Middle frontal gyrus (tissue), 1 donor: ENCODE measurements around the gene ALDH5A1.

ENCODE experiments used
- DNase-seq: peaks from one replicate; pipeline ENCODE4 v3.0.0-alpha.2; 2015; ENCODE audit warnings: low spot score; ENCODE audit errors: extremely low spot score

Gene ALDH5A1

DNA sequence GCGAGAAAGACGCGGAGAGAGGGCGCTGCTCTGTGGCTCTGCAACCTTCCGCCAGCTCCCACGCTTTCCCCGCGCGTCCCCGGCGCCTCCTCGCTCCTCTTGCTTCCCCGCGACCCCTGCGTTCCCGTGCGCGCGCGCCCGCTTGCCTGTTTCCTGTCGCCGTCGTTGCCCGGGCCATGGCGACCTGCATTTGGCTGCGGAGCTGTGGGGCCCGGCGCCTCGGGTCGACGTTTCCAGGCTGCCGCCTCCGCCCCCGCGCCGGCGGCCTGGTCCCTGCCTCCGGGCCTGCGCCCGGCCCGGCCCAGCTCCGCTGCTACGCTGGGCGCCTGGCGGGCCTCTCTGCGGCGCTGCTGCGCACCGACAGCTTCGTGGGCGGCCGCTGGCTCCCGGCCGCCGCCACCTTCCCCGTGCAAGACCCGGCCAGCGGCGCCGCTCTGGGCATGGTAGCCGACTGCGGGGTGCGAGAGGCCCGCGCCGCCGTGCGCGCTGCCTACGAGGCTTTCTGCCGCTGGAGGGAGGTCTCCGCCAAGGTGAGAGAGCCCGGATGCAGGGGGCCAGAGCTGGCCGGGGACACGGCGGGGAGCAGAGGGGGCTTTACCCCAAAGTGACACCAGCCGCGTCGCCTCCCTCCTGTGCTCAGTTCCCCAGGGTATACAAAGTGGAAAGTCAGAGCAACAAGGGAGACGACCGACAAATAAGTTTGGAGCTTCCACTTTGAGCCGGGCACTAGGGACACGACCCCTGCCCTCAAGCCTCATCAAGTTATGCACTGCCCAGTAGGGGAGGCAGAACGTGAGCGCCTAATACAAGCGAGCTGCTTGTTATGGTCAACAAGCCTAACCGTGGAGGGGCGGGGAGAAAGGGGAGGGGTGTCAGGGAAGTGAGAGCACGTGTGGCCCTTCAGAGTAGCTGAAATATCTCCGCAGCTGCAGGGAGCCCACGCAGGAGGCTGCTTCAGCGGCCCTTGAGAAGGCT, at the start of gene ALDH5A1:
Gene ALDH5A1, plus strand, starts transcription at position 149 of the 975 bp plus-strand sequence. Its CDS starts 28 bp downstream, at position 177.
- DNase-seq = no peak

DNA sequence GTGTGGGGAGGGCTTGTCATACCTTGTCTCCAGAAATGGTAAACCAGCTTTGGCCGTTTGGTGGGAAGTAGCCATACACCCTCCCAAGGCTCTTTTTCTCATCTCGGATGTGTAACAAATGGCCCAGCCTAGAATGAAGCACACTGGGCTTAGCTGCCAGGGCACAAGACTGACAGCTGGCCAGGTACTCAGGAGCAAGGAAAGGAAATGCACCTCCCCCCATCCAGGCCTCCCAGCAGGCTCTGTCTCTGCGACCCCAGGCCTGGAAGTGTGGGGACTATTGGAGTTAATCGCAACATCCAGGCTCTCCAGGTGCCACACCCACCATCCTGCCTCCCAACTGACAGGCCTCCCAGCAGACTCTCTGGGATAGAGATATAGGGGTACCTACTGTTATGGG, 49.1 kb upstream of the ALDH5A1 start:
- DNase-seq = no peak

DNA sequence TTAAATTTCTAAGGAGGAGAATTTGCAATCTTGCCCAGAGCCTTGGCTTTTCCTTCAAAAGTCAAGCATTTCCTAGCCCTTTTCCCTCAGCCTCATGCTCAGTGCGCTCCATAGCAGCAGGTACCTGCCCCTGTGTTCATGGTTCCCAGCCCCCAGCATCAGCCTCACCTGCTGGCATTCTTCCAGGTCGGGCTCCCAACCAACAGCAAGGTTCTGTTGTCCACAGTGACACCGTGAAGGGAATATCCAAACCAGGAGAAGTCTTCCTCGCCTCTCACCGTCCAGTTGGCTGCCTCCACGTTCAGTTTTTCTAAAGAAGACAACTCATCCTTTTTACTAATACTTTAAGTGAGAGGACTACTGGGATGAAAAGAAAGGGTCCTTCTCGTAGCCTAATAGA, 48.1 kb upstream of the ALDH5A1 start:
- no peak for DNase-seq

DNA sequence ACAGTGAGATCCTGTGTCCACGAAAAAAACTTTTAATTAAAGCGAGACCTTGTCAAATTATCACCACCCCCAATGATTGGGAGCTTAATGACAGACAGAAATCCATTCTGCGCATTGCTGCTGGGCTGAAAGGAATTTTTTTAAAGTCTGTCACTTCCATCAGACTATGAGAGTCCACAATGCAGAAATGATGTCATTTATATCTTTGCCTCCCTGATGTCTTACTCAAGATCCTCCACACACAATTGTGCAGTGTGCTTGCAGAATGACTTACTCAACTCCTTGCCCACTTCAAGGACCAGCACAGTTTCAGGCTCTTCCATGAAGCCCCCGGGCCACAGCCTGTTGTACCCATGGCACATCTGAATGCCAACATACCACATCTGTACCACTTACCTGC, 46.4 kb upstream of the ALDH5A1 start:
- DNase-seq = no peak

DNA sequence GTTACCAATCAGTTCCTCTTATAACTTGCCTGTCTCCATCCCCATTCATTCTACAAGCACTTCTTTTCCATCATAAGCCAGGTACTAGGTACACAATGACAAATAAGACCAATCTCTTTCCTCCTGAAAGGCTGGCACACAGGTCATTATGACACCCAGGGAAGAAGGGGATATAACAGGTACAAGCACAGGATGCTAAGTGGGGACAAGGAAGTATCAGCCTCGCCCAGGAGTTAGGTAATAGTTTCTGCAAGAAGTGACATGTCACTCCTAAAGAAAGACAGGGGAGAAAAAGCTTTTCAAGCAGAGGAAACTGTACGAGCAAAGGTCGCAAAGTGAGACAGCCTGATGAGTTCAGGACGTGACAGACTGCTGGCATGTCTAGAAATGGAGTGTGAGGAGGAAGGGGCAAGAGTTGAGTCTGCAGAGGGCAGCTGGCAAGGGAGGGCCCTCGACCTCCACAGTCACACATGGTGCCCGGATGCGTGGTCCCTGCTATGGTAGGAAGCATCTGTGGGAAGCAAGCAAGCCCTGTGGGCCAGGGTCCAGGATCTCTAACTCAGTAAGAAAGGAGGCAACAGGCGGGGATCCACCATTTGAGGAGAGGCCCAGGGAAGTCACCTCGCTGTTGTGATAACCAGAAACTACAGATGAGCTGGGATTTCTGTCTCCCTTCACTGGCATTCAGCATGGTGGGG, 45.8 kb upstream of the ALDH5A1 start:
- no peak for DNase-seq

DNA sequence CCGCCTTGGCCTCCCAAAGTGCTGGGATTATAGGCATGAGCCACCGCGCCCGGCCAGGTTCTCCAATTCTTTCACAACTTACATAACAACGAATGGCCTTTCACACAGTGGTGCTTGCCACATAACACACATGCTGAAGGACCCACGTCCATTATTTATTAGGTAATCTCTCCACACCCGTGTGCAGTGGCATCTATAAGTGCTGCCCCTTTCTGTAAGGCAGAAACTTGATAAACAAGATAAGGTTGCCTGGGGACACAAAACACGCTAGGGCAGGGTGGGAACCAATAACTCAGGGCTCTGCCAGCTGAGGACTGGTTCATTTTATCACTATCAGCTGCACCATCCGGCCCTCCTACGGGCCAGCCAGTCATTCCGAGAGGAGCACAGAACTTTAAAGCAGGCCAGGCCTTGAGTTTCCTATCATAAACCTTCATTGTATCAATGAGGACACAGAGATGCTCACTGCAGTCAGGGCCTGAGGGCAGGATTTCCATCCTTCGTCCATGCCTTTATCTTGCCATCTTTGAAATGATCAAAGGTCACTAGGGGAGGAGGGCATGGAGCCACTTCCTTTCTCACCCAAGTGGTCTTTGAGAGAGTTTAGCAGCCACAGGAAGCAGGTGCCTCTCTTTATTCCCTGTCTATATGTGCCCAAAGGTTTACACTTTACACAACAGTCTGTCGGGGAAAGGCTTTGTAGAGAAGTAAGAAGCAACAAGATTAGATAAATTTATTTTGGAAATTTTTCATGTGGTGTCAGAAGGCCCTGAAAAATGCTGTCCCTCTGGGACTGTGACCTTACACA, 43.0 kb upstream of the ALDH5A1 start:
- no peak for DNase-seq

DNA sequence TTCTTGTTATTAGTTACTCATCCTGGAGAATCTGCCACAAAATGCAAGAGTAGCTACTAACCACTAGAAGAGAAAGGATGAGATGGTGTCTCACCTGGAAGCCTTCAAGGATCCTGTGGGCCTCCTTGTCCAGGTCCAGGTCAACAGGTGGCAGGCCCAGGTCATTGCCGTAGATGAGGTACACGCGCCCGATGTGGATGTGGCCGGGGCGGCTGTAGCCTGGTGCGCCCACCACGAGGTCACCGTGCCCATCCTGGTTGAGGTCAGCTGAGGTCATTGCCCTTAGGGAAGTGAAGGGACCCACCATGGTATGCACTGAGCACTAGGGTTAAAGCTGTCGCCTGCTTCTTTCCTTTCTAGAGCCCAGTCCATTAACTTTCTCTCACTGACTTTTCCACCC, 40.8 kb upstream of the ALDH5A1 start:
- no peak for DNase-seq

DNA sequence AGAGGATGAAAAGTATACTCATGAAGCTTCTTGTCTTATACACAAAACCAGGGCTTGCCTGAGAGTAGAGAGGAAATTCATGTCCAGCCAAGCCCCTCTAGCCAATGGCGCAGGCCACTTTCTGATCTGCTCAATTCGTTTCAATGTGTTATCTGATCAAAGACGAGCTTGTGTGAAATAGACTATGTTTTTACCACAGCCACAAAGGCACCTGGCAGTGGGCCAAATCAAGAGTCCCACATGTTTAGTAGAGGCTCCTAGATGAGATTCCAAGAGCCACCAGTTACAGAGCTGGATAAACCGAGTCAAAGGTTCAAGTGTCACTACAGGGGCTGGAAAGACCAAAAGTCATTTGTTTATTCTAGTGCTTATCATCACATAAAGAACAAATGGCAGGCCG, 40.3 kb upstream of the ALDH5A1 start:
- no peak for DNase-seq

DNA sequence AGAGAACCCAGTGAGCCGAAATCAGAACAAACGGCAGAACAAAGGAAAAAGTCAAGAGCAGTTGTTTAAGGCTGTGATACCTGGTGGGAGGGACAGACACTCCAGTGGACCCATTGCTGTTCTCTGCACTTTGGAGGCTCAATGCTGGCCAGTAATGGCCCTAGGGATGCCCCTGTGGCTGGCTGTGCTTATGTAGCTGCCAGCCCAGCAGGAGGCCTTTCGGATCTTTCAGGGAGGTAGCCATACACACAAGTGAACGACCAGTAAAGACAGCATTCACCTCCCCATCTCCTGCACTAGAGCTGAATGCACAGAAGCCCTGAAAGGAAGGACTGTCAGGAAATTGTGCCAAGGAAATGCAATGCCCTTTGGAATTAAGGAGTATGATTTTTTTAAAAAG, 39.7 kb upstream of the ALDH5A1 start:
- no peak for DNase-seq

DNA sequence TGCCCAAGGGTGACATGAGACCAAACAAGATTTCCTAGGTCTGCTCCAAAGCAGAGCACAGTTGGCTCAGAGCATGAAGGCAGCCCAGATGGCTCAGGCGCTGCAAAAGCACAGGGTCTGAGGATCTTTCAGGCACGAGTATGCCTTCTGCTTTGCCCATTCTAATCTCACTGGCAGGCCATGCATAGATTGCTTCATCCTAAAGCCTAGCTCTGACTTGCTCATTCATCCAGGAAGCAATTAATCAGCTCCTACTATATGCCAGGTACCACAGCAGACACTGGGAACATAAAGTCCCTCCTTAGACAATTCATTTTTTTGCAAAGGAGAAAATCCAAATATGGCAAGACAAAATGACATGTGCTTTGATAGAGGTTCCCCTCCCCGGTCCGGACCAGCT, 36.6 kb upstream of the ALDH5A1 start:
- no peak for DNase-seq

DNA sequence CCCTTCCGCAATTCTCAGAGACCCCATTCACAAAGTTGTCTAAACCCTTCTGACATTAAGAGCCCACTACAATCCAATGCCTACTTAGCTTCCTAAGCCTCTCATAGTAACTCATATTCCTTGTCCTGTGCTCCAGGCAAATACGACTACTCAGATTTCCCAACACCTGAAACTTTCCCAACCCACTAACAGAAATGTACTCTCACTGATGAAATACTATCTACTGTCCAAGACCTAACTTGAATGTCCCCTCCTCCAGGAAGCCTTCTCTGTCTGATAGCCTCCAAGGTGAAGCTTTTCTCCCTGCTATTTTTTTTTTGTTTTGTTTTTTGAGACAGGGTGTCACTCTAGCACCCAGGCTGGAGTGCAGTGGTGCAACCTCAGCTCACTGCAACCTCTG, 35.8 kb upstream of the ALDH5A1 start:
- DNase-seq = no peak

DNA sequence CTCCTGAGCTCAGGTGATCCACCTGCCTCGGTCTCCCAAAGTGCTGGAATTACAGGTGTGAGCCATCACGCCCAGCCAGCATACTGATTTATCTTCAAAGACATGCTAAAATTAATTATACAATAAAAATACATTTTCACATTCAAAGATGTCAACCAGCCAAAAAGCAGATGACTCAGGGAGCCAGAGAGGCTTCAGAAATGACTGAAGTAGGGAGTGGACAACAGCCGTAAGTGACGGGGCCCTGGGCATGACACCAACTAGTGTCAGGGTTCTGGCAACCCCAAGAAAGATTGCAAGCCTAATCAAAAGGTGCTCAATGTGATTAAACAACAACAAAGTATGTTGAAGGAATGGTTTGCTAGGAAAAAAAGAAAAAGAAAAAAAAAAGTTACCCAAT, 33.8 kb upstream of the ALDH5A1 start:
- DNase-seq = no peak

DNA sequence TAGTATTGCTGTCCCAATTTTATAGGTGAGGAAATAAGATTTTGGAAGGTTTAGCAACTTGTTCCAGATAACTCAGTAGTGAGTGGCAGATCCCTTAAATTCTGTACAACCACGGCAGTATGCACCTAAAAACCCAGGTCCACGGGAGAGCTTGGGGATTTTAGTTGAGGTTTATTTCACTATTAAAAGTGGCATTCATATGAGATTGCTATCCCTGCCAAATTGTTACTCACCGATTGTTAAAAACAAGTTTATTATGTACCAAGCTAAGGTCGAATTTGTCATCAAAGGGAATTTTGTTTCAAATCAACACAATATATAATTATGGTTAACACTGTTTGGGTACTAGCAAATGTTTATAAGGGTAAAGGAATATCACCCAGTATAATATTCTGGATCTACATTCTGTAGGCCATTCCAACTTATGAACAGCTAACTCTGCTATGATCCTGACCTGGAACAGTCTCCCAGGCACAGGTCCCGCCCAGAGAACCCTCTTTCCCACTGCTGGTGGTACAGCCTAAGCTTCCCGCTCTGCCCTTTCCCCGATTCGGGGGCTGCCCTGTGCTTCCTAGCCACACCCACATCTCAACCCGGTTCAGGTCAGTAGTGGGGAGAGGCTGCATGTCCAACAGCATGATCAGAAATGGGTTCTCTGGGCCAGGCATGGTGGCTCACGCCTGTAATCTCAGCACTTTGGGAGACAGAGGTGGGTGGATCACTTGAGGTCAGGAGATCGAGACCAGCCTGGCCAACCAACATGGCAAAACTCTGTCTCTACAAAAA, 30.3 kb upstream of the ALDH5A1 start:
- DNase-seq = no peak

DNA sequence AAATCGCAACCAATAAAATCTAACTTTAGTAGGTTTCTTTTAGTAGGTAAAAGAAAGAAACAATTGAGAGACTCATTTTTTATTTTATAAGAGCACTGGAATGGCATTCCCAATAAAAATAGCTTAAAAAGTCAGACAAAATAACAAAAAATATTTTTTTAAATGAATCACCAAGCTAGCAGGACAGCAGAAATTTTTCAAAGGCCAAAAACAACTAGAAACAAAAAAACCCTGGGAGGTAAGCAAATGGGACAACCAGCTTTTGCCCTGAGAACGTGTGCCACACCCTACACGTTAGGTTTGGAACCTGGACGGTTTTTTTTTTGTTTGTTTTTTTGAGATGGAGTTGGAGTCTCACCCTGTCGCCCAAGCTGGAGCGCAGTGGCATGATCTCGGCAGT, 25.0 kb upstream of the ALDH5A1 start:
- no peak for DNase-seq

DNA sequence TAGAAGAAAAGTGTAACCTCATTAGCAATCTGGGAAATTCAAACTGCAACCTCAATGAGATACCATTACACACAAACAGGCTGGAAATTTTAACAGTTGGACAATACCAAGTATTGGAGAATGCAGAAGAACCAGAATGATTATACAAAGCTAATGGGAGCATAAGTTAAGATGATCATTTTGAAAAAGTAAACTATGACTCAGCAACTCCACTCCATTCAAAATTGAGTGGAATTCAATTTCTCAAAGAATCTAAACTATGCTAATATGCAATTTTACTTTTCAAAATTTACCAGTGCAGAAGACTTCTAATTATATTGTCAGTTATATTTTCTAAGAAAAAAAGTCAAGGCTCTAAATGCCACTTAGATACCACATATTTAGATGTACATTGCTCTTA, 22.6 kb upstream of the ALDH5A1 start:
- no peak for DNase-seq

DNA sequence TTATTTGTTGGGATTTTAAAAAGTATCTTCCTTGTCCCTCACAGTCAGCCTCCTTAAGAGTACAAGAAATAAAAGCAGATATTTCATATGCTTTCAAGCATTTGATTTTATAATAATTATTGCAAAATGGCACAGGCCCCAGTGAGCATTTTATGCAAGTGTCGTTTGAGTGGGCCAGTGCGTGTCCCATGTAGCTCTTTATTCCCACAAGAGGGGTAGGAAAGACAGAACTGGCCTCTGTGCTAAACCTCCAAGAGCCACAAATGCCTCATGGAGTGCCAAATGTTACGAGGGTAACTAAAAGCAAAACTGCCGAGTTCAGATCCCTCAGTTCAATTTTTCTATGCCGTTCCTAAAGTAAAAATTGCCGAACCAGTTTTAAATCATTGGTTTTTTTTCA, 18.1 kb upstream of the ALDH5A1 start:
- DNase-seq = no peak

DNA sequence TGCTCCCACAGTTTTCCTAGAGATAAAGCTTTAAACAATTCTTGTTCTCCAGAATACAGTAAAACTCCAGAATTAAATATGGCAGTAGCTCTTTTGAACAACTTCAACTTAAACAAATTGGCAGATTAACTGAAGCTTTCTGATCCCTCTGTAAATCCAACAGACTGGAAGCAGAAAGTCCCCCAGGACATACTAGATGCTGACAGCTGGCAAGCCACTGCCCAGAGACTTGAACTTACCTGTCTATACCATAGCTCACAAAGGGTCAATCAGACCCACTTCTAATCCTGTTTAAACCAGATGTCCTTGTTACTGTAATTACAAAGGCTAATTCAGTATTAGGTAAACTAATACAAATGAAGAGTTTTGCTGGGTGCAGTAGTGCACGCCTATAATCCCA, 17.7 kb upstream of the ALDH5A1 start:
- DNase-seq = no peak

DNA sequence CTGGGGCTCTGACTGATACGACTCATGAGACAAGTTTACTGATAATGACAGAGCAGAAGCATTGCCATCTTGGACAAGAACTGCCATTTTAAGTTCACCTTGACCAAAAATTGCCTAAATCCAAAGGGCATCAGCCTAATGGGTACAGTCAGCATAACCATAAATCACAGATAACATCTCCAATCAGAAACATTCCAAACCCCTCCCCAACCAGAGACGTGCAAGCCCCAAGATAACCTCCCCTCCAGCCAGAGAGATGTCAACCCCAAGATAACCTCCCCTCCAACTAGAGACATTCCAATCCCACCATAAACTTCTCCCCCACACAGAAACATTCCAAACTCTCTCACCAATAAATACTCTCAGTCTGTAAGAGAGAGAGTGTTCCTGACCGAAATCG, 15.9 kb upstream of the ALDH5A1 start:
- no peak for DNase-seq

DNA sequence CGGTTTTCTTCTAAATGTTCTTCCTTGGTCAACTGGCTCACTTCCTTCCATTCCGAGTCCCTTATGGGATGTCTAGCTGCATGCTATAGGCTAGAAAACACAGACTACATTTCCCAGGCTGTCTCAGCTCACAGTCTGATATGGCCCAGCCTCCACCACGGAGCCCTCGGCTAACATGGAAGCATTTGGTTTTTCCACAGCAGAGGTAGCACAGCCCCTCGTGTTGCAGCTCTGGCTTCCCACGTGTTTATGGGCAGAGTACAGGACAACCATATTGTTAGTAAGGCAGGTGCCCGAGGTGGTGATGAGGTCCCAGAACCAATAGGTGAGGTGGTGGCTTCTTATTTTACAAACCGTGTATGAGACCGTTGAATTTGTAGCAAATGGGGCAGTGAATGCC, 14.1 kb upstream of the ALDH5A1 start:
- no peak for DNase-seq

DNA sequence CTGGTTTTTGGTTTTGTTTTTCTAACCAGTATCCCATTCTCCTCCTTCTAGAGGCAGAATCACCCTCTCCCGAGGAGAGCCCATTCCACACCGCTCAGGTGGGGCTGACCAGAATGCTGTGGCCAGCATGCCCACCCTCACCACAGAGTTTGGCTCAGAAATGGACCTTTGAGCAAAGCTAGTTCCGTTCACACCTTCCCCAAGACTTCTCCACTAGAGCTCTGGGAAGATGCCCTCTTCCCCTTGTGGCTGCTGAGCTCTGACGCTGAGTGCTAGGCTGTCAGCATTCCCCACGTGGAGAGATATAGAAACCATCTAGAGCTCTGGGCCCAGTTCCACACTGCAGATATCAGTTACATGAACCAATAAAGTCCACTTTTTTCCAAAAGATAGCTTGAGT, 13.3 kb upstream of the ALDH5A1 start:
- no peak for DNase-seq
